Astrocyte of the cerebellum (primary cell): ENCODE data around the gene KCNIP1.

ENCODE experiments used
- DNase-seq: peaks from one replicate; pipeline ENCODE4 v3.0.0-alpha.2; 2011; ENCODE audit warnings: low read depth
- H3K4me3 ChIP-seq: 2 replicates; pipeline ENCODE4 v1.5.1; 2011; ENCODE audit warnings: mild to moderate bottlenecking, low read depth, low read length, moderate library complexity
- CTCF ChIP-seq: IDR thresholded peaks from 2 replicates; pipeline ENCODE4 v1.5.1; 2012; ENCODE audit warnings: low read length, low read depth, moderate library complexity, mild to moderate bottlenecking; ENCODE audit errors: missing control alignments
- in situ Hi-C: cut with HindIII; loops from 2 replicates; pipeline ENCODE4 v1.10.0; 2017; ENCODE audit warnings: low sequenced_read_pairs

The KCNIP1 gene

DNA sequence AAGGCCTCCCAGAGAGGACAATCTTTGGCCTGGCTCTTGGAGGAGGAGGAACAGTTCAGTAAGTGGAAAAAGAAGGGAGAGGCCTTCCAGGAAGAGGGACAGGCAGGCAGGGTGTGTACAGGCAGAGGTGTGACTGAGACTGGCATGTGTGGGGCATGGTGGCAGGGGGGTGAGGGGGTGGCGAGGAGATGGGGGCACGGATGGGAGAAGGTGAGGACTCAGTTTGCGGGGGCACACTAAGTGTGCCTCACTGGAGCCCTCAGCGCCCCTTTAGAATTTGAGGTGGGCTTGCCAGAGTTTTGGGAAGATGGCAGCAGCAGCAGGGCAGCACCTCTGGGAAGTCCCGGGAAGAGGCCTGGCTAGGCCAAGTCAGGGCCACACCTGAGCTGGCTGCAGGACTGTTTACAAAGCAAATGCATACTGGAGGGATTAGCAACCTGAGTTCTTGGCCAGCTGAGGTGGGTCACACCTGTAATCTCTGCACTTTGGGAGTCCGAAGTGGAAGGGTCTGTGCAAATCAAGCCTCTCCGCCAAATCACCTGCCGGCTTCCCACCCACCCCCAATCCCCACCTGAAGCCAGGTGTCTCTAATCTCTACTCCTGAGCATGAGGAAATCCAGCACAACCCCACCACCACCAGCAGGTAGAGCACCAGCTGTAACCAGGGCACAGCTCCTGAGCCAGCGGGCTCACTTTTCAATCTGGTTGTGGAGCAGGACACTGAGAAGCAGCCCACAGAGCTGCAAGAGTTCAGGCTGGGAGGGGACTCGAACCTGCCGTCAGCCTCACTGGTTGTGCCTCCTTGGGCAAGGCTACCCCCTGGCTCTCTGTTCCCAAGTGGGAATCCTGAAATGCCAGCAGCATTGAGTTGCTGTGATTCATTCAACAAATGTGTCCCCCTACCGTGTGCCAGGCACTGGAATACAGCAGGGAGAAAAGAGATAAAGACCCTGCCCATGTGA lies 269.5 kb downstream of the KCNIP1 start:
- TF ChIP-seq CTCF = no peak
- no peak for DNase-seq
- in situ Hi-C loops = no loop called here
- H3K4me3 ChIP-seq = no peak overlapping the region

DNA sequence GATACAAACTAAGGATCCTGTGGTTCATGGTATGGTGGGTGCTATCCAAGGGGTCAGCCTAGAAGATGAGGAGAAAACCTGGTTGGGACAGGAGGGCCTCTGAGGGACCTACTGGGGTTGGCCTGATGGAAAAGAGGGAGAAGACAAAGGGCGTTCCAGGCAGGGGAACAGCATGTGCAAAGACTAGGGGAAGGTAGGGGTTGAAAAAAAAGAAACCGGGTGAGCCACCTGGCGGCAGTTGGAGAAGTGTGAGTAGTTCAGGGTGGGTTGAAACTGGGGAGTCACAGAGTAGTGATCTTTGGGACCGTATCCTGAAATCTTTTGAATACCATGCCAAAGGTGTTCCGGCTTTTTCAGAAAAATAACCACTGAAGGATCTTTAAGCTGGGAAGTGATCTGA lies 271.0 kb downstream of the KCNIP1 start:
- DNase-seq = no peak
- TF ChIP-seq CTCF = no peak
- no peak overlapping the region for H3K4me3 ChIP-seq
- in situ Hi-C loops = no loop called here

DNA sequence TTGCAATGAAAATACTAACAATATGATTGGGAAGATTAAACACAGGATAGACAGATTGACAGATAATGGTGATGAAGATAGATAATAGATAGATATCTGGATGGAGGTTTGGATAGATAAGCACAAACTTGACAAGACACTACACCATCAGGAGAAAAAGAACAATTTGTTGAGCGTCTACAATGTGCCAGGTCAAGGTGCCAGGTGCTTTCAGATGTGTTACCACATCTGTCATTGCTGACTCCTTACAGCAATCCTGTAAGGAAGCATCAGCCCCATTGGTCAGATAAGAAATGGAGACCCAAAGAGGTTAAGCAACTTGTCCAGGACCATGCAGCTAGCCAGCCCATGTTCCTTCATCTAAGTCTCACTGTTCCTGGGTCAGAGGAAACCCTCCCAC lies 278.1 kb downstream of the KCNIP1 start:
- TF ChIP-seq CTCF = no peak
- in situ Hi-C loops = no loop called here
- H3K4me3 ChIP-seq = no peak overlapping the region
- no peak for DNase-seq

GRCh38 chr5:170782438-170782837 lies 278.6 kb downstream of the KCNIP1 start:
- H3K4me3 ChIP-seq = no peak overlapping the region
- DNase-seq = no peak
- TF ChIP-seq CTCF = no peak
- in situ Hi-C loops = no loop called here

DNA sequence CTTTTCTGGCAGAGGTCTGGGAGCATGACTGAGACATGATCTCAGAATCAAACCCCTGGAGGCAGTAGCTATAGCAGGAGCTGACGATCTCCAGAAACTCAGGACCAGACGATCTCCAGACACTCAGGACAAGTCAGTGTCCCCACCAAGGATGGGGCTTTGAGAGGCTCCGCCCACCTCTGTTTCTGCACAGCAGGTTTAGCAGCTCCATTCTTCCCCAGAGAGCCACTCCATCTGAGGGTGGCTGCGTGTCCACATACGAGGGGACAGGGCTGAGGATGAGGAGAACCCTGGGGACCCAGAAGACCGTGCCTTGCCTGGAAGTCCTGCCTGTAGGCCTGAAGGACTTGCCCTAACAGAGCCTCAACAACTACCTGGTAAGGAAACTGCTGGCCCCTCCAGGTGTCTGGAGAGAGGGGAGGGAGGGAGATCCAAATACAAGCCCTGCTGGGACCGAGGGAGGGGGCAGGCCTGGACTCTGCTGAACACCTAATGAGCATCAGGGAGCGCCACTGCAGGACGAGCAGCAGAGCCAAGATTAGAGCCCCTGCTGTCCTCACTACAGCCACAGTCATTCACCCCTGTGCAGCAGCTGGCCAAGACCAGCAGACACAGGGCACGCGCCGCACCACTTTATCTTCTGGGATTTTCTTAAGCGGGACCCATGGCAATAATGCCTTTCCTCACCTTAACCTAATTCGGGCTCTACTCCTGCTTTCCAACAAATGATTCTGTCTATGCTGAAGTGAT lies 279.9 kb downstream of the KCNIP1 start, which contains the start of gene GABRP:
TSS of gene GABRP (plus strand) at position 228 of the 750 bp plus-strand sequence. CDS start 4,891 bp downstream, outside the sequence.
- no peak for TF ChIP-seq CTCF
- no peak for DNase-seq
- no peak within 1 kb of the TSS for H3K4me3 ChIP-seq
- in situ Hi-C loops = no loop called here

GRCh38 chr5:170785416-170785815 lies 281.6 kb downstream of the KCNIP1 start:
- TF ChIP-seq CTCF = no peak
- in situ Hi-C loops = no loop called here
- no peak overlapping the region for H3K4me3 ChIP-seq
- no peak for DNase-seq
